Caco-2 (cell line): Measurements from ENCODE around the gene RIMBP3C. TPM values are rescaled to one million over a fixed set of nuclear protein-coding genes. Genes with fewer than 3 reads are reported as not detected.
"Not testable (repeated sequence)": the region's sequence is repeated elsewhere in the genome, so short reads cannot be mapped to it uniquely, and the experiment has no call there.

Experiments used
- BruUV-seq: library from RNA; stranded (reverse); fragments of 400-500 nt; replicated peaks from 2 replicates; lab custom pipeline; 2021; lab: Mats Ljungman, UMichigan
- CTCF ChIA-PET: fragments of 300-600 bp; sonication (Branson Sonifier 250); formaldehyde crosslinking; loops from one replicate; lab custom pipeline; 2022; ENCODE audit warnings: antibody characterized with exemption; lab: Charles Lee
- POLR2A ChIA-PET: fragments of 300-600 bp; sonication (Branson Sonifier 250); formaldehyde crosslinking; loops from one replicate; lab custom pipeline; 2022; ENCODE audit warnings: antibody characterized with exemption; lab: Charles Lee
- DNase-seq, 2 experiments: peaks; one replicate each; pipeline versions ENCODE4 v3.0.0 to v3.0.0-alpha.2; 2020 to 2022
- H3K27me3 ChIP-seq: replicated peaks from 2 replicates; pipeline ENCODE4 v1.6.0; 2011; ENCODE audit warnings: low read length; ENCODE audit not compliant: control insufficient read depth, insufficient read depth
- H3K36me3 ChIP-seq: 2 replicates; pipeline ENCODE4 v1.5.1; 2011; ENCODE audit warnings: low read length; ENCODE audit not compliant: control insufficient read depth, insufficient read depth
- H3K4me1 ChIP-seq: fragments of 250-450 bp; sonication (Bioruptor Pico); 2 replicates; pipeline ENCODE4 v1.5.1; 2020; ENCODE audit warnings: mild to moderate bottlenecking
- H3K4me3 ChIP-seq: 2 replicates; pipeline ENCODE4 v1.5.1; 2011; ENCODE audit warnings: low read depth, mild to moderate bottlenecking, control low read depth, low read length
- H3K9me3 ChIP-seq: fragments of 250-450 bp; sonication (Bioruptor Pico); 2 replicates; pipeline ENCODE4 v1.5.1; 2020; ENCODE audit warnings: mild to moderate bottlenecking, moderate library complexity
- H3K27ac Mint-ChIP-seq: one replicate; pipeline ENCODE4 v1.8.0; 2022; ENCODE audit warnings: mixed read lengths; ENCODE audit not compliant: unreplicated experiment
- H3K27me3 Mint-ChIP-seq: one replicate; pipeline ENCODE4 v1.8.0; 2022; ENCODE audit warnings: mixed read lengths; ENCODE audit not compliant: insufficient read depth, unreplicated experiment
- H3K36me3 Mint-ChIP-seq: one replicate; pipeline ENCODE4 v1.8.0; 2022; ENCODE audit warnings: mild to moderate bottlenecking, mixed read lengths; ENCODE audit not compliant: insufficient read depth, unreplicated experiment
- H3K4me1 Mint-ChIP-seq: one replicate; pipeline ENCODE4 v1.8.0; 2022; ENCODE audit warnings: low read depth, mixed read lengths; ENCODE audit not compliant: unreplicated experiment
- H3K4me3 Mint-ChIP-seq: one replicate; pipeline ENCODE4 v1.8.0; 2022; ENCODE audit warnings: mild to moderate bottlenecking, moderate library complexity, mixed read lengths; ENCODE audit not compliant: unreplicated experiment
- H3K9me3 Mint-ChIP-seq: one replicate; pipeline ENCODE4 v1.8.0; 2022; ENCODE audit warnings: mixed read lengths; ENCODE audit not compliant: unreplicated experiment
- CTCF ChIP-seq, 2 experiments: fragments of 200-600 bp in 1 of 2; IDR thresholded peaks; 1 replicate in 1 of 2; 2 replicates in 1 of 2; pipeline versions ENCODE4 v1.5.1 to v1.8.0; 2011 to 2022; ENCODE audit warnings: antibody characterized with exemption in 1 of 2, control low read depth in 1 of 2, inconsistent platforms in 1 of 2, low read depth in 1 of 2, low read length in 1 of 2, mild to moderate bottlenecking in 1 of 2, moderate library complexity in 1 of 2; ENCODE audit not compliant: insufficient read depth in 1 of 2, severe bottlenecking in 1 of 2, unreplicated experiment in 1 of 2
- intact Hi-C: fragments of 100-400 bp; cut with micrococcal nuclease; formaldehyde crosslinking; loops from one replicate; pipeline ENCODE4 v1.10.0; 2022; ENCODE audit not compliant: unreplicated experiment
- total RNA-seq: library from RNA; stranded (reverse); gene quantifications from 2 replicates; pipeline ENCODE4 v1.2.3, GENCODE V29; 2022

Gene RIMBP3C
- total RNA-seq, 1 experiment from 2014 or later: 0.39 TPM

GRCh38 chr22:21587803-21588611 lies 36.7 kb upstream of the RIMBP3C start:
- no peaks in the 10 kb centered on the region for H3K27me3 ChIP-seq
- H3K4me3 ChIP-seq: no peak overlapping the region
- H3K36me3 ChIP-seq: no peaks in the 10 kb centered on the region; the same call in none of the 2 replicates
- Mint-ChIP-seq H3K9me3 (no peaks in the 10 kb centered on the region), H3K36me3 (peaks cover 38% of the 10 kb centered on the region), H3K4me3 (no peak overlapping the region), H3K27me3 (no peaks in the 10 kb centered on the region), H3K27ac (no peak overlapping the region), H3K4me1 (no peaks in the 10 kb centered on the region)
- ChIA-PET POLR2A (no interaction called here), CTCF (interaction anchor here (1.2 kb wide), 1 partner anchor 59 kb away, joined by 4 read pairs; no protein-coding TSS in a partner anchor)
- intact Hi-C loops: no loop called here
- no peaks in the 10 kb centered on the region for H3K9me3 ChIP-seq
- 0 out of 2 replicates have a peak, but pooled peaks cover 4% of the 10 kb centered on the region for H3K4me1 ChIP-seq
- TF ChIP-seq CTCF (IDR thresholded peaks at IDR 0.05; ENCODE audit: insufficient read depth in 1 of 2, low read depth in 1 of 2, low read length in 1 of 2, severe bottlenecking in 1 of 2, unreplicated experiment in 1 of 2): no peak
- no TSS peak for BruUV-seq
- no peak for DNase-seq

- CTCF ChIA-PET: no interaction called here
- no peaks in the 10 kb centered on the region for H3K36me3 ChIP-seq
- TF ChIP-seq CTCF (IDR thresholded peaks at IDR 0.05; ENCODE audit: insufficient read depth in 1 of 2, low read depth in 1 of 2, low read length in 1 of 2, severe bottlenecking in 1 of 2, unreplicated experiment in 1 of 2): no peak
These were observed 34.1 kb upstream of the RIMBP3C start for GRCh38 chr22:21585389-21585788.

GRCh38 chr22:21582801-21583740 lies 31.8 kb upstream of the RIMBP3C start:
- ChIA-PET CTCF (no interaction called here), POLR2A (no interaction called here)
- BruUV-seq: no TSS peak
- no peak overlapping the region for H3K4me3 ChIP-seq
- H3K36me3 ChIP-seq: no peaks in the 10 kb centered on the region
- DNase-seq: no peak
- Mint-ChIP-seq H3K27me3 (no peaks in the 10 kb centered on the region), H3K27ac (peak overlapping the region; percentile 40), H3K9me3 (no peaks in the 10 kb centered on the region), H3K4me3 (no peak overlapping the region), H3K36me3 (peaks cover 43% of the 10 kb centered on the region), H3K4me1 (peaks cover 8% of the 10 kb centered on the region)
- no peak for TF ChIP-seq CTCF (IDR thresholded peaks at IDR 0.05; ENCODE audit: insufficient read depth in 1 of 2, low read depth in 1 of 2, low read length in 1 of 2, severe bottlenecking in 1 of 2, unreplicated experiment in 1 of 2)
- H3K27me3 ChIP-seq: no peaks in the 10 kb centered on the region
- intact Hi-C loops: no loop called here
- H3K4me1 ChIP-seq: peaks cover 12% of the 10 kb centered on the region; the same call in 1 of the 2 replicates
- H3K9me3 ChIP-seq: no peaks in the 10 kb centered on the region

More at GRCh38 chr22:21585389-21585788, 34.1 kb upstream of the RIMBP3C start:
- H3K27me3 ChIP-seq: no peaks in the 10 kb centered on the region
- no peaks in the 10 kb centered on the region for H3K9me3 ChIP-seq
- Mint-ChIP-seq H3K36me3 (peaks cover 36% of the 10 kb centered on the region), H3K27ac (no peak overlapping the region), H3K9me3 (no peaks in the 10 kb centered on the region), H3K4me1 (no peaks in the 10 kb centered on the region), H3K27me3 (no peaks in the 10 kb centered on the region), H3K4me3 (no peak overlapping the region)
- BruUV-seq: no TSS peak
- POLR2A ChIA-PET: no interaction called here
- DNase-seq: no peak
- 0 out of 2 replicates have a peak, but pooled peaks cover 4% of the 10 kb centered on the region for H3K4me1 ChIP-seq
- H3K4me3 ChIP-seq: no peak overlapping the region
- intact Hi-C loops: no loop called here

- H3K9me3 Mint-ChIP-seq, H3K9me3 ChIP-seq, H3K4me3 Mint-ChIP-seq, BruUV-seq, H3K27me3 Mint-ChIP-seq, H3K27me3 ChIP-seq, H3K4me3 ChIP-seq, H3K27ac Mint-ChIP-seq, H3K4me1 Mint-ChIP-seq, intact Hi-C loops, H3K36me3 ChIP-seq, DNase-seq: not testable (repeated sequence)
- H3K36me3 Mint-ChIP-seq: peaks cover 46% of the 10 kb centered on the region
- ChIA-PET POLR2A (interaction anchor here (0.7 kb wide), 1 partner anchor 70 kb away, joined by 5 read pairs; no protein-coding TSS in a partner anchor), CTCF (interaction anchor here (0.7 kb wide), 1 partner anchor 1805 kb away, joined by 3 read pairs; no protein-coding TSS in a partner anchor)
- peaks cover 18% of the 10 kb centered on the region for H3K4me1 ChIP-seq
These were observed 29.9 kb upstream of the RIMBP3C start for GRCh38 chr22:21581009-21581713.
